Tibial artery (tissue), 4 donors: ENCODE measurements around the gene SERINC2.
"Not testable (repeated sequence)": the region's sequence is repeated elsewhere in the genome, so short reads cannot be mapped to it uniquely, and the experiment has no call there.

Experiments
- DNase-seq, 2 donors: peaks; one replicate each; pipeline ENCODE4 v3.0.0-alpha.2; 2019
- H3K27ac ChIP-seq, 2 donors: fragments of 200-600 bp; sonication (generic) in 1 of 2; 1 replicate in 1 of 2; 2 replicates in 1 of 2; pipeline ENCODE4 v1.5.1; 2018 to 2019; ENCODE audit warnings: mild to moderate bottlenecking in 1 of 2
- H3K27me3 ChIP-seq, 2 donors: fragments of 200-600 bp; sonication (generic) in 1 of 2; one replicate each; pipeline versions ENCODE4 v1.5.1 to v1.6.0; 2016 to 2019
- H3K36me3 ChIP-seq, 3 donors: fragments of 200-600 bp; sonication (generic) in 2 of 3; one replicate each; pipeline ENCODE4 v1.5.1; 2016 to 2019; ENCODE audit warnings: mild to moderate bottlenecking in 2 of 3
- H3K4me1 ChIP-seq, 4 donors: fragments of 200-600 bp; sonication (generic) in 2 of 4; 1 replicate in 3 of 4; 2 replicates in 1 of 4; pipeline ENCODE4 v1.5.1; 2016 to 2019
- H3K4me3 ChIP-seq, 2 donors: fragments of 200-600 bp; sonication (generic) in 1 of 2; 1 replicate in 1 of 2; 2 replicates in 1 of 2; pipeline ENCODE4 v1.5.1; 2018 to 2019; ENCODE audit warnings: mild to moderate bottlenecking in 2 of 2
- H3K9me3 ChIP-seq, 3 donors: fragments of 200-600 bp; sonication (generic) in 1 of 3; one replicate each; pipeline ENCODE4 v1.5.1; 2016 to 2019
- intact Hi-C: fragments of 100-400 bp; cut with DNase I; formaldehyde crosslinking; loops from one replicate; pipeline ENCODE4 v1.15.0; 2023; ENCODE audit warnings: low total_unique reads
- TF ChIP-seq, protein P1 (sequence below), 2 experiments: fragments of 200-600 bp in 1 of 2; fragments of 450-650 bp in 1 of 2; IDR thresholded peaks; one replicate each; pipeline ENCODE4 v1.5.1; 2017 to 2019; ENCODE audit warnings: antibody characterized with exemption in 2 of 2, mild to moderate bottlenecking in 1 of 2, moderate library complexity in 1 of 2

The SERINC2 gene

DNA sequence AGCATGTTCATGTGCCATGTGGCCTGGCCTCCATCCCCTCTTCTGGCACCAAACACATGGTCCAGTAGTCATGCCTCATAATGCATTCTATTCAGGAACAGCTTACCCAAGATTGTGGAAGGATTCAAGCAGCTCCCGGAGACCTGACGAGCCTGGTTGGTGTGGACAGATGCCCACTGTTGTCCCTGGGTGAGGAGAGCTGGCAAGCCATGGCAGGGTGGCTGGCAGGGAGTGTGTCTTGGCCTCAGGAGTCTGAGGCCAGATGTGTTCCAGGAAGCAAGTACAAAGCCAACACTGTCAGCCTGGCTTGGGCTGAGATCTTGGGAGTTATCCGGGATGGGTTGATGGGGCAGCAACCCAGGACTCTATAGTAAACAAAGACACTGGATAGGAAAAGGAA, 32.8 kb upstream of the SERINC2 start:
- DNase-seq = no peak
- H3K27ac ChIP-seq = no peak overlapping the region
- intact Hi-C loops = no loop called here

DNA sequence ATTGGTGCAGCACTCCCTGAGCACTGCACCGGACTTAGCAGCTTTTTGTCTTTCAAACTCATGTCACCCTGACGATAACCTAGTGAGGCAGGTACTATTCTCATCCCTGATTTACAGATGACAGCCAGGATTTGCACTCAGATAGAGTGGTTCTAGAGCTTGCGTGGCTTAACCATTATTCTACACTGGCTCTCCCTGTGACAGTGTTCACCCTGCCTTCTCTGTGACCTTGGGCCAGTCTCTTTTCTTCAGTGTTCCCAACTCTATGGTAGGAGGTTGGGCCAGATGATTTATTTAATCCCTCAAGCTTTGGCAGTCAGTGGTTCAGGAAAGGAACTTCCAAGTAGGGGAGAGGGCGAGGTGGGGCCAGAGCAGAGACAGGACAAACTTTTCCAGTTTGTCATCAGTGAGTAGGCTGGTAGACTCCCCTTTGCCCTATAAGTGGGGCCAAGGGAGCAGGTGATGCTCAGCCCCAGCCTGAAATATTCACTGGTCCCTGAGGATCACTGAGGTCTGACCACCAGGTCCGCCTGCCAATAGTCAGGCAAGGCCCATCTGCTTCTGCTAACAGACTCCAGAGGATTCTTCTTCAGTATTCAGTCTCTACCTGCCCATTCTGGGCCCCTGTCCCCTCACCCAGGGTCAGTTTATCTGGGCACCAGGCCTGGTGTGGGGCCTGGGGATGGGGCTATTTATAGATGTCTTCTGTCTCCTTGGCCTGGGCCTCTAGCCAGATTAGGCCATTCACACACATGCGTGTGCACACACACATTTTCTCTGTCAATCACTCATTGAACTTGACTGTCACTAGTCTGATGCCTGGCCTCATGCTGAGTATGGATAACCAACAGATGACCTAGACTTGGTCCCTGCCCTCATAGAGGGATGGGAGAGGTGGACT, 31.4 kb upstream of the SERINC2 start:
- no peaks in the 10 kb centered on the region for H3K27me3 ChIP-seq
- H3K9me3 ChIP-seq = no peaks in the 10 kb centered on the region
- peak overlapping the region in 1 of 2 donors; percentile 18 for H3K27ac ChIP-seq
- no peak overlapping the region for H3K4me3 ChIP-seq
- no peaks in the 10 kb centered on the region for H3K36me3 ChIP-seq
- DNase-seq = no peak
- intact Hi-C loops = no loop called here
- TF ChIP-seq, protein P1, sequence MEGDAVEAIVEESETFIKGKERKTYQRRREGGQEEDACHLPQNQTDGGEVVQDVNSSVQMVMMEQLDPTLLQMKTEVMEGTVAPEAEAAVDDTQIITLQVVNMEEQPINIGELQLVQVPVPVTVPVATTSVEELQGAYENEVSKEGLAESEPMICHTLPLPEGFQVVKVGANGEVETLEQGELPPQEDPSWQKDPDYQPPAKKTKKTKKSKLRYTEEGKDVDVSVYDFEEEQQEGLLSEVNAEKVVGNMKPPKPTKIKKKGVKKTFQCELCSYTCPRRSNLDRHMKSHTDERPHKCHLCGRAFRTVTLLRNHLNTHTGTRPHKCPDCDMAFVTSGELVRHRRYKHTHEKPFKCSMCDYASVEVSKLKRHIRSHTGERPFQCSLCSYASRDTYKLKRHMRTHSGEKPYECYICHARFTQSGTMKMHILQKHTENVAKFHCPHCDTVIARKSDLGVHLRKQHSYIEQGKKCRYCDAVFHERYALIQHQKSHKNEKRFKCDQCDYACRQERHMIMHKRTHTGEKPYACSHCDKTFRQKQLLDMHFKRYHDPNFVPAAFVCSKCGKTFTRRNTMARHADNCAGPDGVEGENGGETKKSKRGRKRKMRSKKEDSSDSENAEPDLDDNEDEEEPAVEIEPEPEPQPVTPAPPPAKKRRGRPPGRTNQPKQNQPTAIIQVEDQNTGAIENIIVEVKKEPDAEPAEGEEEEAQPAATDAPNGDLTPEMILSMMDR (IDR thresholded peaks at IDR 0.05) = no peak
- peaks cover 0 to 11% (median 2%) of the 10 kb centered on the region in 4 donors for H3K4me1 ChIP-seq

More for the DNA sequence above, 32.8 kb upstream of the SERINC2 start:
- Histone ChIP-seq H3K4me1 (peaks cover 0 to 13% (median 4%) of the 10 kb centered on the region in 4 donors), H3K36me3 (no peaks in the 10 kb centered on the region), H3K9me3 (no peaks in the 10 kb centered on the region), H3K4me3 (no peak overlapping the region), H3K27me3 (no peaks in the 10 kb centered on the region)
- TF ChIP-seq, protein P1 (IDR thresholded peaks at IDR 0.05) = no peak

DNA sequence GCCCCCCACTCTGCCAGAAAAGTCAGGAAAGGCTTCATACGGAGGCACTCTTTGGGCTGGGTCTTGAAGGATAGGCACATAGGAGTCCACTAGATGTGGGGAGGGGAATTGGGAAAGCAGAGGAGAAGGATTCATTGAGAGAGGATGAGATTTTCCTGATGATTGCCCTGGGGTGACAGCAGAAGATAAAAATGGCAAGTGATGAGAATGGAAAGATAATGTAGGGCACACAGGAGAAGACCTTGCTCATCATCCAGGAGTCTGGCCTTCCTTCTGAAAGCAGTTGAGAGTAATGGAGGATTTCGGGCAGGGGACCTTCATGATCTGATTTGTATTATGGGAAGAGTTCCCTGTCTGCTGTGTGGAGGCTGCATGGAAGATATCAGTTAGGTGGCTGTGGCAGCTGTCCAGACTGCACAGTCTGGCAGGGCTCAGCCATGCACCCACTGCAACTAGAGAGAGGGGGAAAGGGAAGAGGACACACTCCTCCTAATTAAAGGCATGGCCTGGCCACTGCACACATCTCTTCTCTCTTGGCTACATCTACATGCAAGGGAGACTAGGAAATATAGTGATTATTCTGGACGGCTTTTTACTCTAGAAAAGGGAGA, 30.5 kb upstream of the SERINC2 start:
- no peak for DNase-seq
- H3K4me3 ChIP-seq = no peak overlapping the region
- no peak overlapping the region for H3K27ac ChIP-seq
- TF ChIP-seq, protein P1 (IDR thresholded peaks at IDR 0.05) = no peak
- intact Hi-C loops = no loop called here
- no peaks in the 10 kb centered on the region for H3K27me3 ChIP-seq
- no peaks in the 10 kb centered on the region for H3K9me3 ChIP-seq
- H3K4me1 ChIP-seq = peaks cover 0 to 11% (median 2%) of the 10 kb centered on the region in 4 donors
- no peaks in the 10 kb centered on the region for H3K36me3 ChIP-seq

DNA sequence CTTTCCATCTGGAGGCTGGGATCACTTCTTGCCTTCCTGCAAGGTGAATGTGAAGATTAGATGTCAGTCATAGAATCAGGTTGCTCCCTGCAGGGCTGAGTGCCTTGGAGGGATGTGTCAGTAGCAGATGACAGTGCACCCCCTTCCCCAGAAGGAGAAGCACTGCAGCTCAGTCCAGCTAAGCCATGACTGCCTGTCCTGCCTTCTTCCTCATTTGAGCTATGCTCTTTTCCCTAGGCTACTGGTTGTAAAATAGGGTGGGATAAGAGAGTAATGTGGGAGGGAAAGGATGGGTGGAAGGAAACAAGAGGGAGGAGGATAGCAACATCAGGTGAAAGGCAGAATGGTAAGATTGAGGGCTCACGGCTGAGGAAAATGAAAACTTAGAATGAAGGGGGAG, 29.0 kb upstream of the SERINC2 start:
- H3K9me3 ChIP-seq = no peaks in the 10 kb centered on the region
- H3K36me3 ChIP-seq = no peaks in the 10 kb centered on the region
- TF ChIP-seq, protein P1 (IDR thresholded peaks at IDR 0.05) = no peak
- DNase-seq = no peak
- intact Hi-C loops = no loop called here
- peaks cover 0 to 11% (median 2%) of the 10 kb centered on the region in 4 donors for H3K4me1 ChIP-seq
- H3K27ac ChIP-seq = no peak overlapping the region
- H3K27me3 ChIP-seq = no peaks in the 10 kb centered on the region
- no peak overlapping the region for H3K4me3 ChIP-seq

DNA sequence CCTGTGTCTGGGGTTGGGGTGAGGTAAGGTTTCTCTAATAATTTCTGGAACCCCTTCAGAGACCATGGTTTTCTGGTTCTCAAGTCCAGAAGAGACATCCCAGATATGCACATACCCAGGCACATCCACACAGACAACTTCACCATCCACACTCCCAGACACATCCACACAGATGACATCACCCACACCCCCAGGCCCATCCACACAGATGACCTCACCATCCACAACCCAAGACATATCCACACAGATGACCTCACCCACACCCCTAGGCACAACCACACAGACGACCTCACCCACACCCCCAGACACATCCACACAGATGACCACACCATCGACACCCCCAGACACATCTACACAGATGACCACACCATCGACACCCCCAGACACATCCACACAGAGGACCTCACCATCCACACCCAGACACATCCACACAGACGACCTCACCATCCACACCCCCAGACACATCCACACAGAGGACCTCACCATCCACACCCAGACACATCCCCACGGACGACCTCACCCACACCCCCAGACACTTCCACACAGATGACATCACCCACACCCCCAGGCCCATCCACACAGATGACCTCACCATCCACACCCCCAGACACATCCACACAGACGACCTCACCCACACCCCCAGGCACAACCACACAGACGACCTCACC, 26.3 kb upstream of the SERINC2 start:
- H3K36me3 ChIP-seq, H3K4me3 ChIP-seq, DNase-seq, H3K27ac ChIP-seq, H3K9me3 ChIP-seq, H3K27me3 ChIP-seq, H3K4me1 ChIP-seq, intact Hi-C loops: not testable (repeated sequence)

DNA sequence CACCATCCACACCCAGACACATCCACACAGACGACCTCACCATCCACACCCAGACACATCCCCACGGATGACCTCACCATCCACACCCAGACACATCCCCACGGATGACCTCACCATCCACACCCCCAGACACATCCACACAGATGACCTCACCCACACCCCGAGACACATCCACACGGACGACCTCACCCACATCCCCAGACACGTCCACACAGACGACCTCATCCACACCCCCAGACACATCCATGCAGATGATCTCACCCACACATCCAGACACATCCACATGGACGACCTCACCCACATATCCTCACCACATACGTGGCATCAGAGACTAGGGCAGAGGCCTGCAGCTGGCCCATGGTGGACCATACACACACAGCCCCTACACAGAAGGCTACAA, 25.4 kb upstream of the SERINC2 start:
- Histone ChIP-seq H3K9me3 (no peaks in the 10 kb centered on the region), H3K36me3 (no peaks in the 10 kb centered on the region), H3K27me3 (no peaks in the 10 kb centered on the region), H3K4me1 (no peaks in the 10 kb centered on the region), H3K27ac (no peak overlapping the region), H3K4me3 (no peak overlapping the region)
- TF ChIP-seq, protein P1 (IDR thresholded peaks at IDR 0.05) = no peak
- DNase-seq = no peak
- intact Hi-C loops = no loop called here
